Gastroesophageal sphincter (tissue), 4 donors: ENCODE measurements around the gene NDUFS8. TPM values are rescaled to one million over a fixed set of nuclear protein-coding genes. Genes with fewer than 3 reads are reported as not detected.

Experiments used
- ATAC-seq: fragments of 150-250 bp; one replicate; pipeline ENCODE4 v1.9.1; 2016; ENCODE audit warnings: mild to moderate bottlenecking, moderate library complexity
- H3K27ac ChIP-seq, 4 donors: fragments of 200-600 bp; sonication (generic) in 3 of 4; 1 replicate in 3 of 4; 2 replicates in 1 of 4; pipeline ENCODE4 v1.5.1; 2016 to 2019
- H3K27me3 ChIP-seq: fragments of 200-600 bp; sonication (generic); one replicate; pipeline ENCODE4 v1.5.1; 2019
- H3K36me3 ChIP-seq, 2 donors: fragments of 200-600 bp; sonication (generic); one replicate each; pipeline ENCODE4 v1.5.1; 2019; ENCODE audit warnings: control low read depth in 1 of 2
- H3K4me1 ChIP-seq, 3 donors: fragments of 200-600 bp; sonication (generic); 1 replicate in 2 of 3; 2 replicates in 1 of 3; pipeline ENCODE4 v1.5.1; 2016 to 2019; ENCODE audit warnings: control low read depth in 2 of 3
- H3K4me3 ChIP-seq, 2 donors: fragments of 200-600 bp; sonication (generic); one replicate each; pipeline ENCODE4 v1.5.1; 2019; ENCODE audit warnings: mild to moderate bottlenecking in 1 of 2, moderate library complexity in 1 of 2
- H3K9me3 ChIP-seq, 3 donors: fragments of 200-600 bp; sonication (generic); one replicate each; pipeline ENCODE4 v1.5.1; 2017 to 2019; ENCODE audit warnings: control low read depth in 2 of 3
- CTCF ChIP-seq, 4 experiments: fragments of 200-600 bp in 2 of 4; fragments of 450-650 bp in 2 of 4; sonication (generic) in 1 of 4; IDR thresholded peaks; one replicate each; pipeline ENCODE4 v1.5.1; 2017 to 2019; ENCODE audit warnings: antibody characterized with exemption in 4 of 4, mild to moderate bottlenecking in 2 of 4, moderate library complexity in 2 of 4
- EP300 ChIP-seq: sonication (generic); formaldehyde crosslinking; IDR thresholded peaks from one replicate; pipeline ENCODE4 v1.6.1; 2017; ENCODE audit warnings: antibody characterized with exemption, mild to moderate bottlenecking
- POLR2A ChIP-seq, 2 donors: fragments of 450-650 bp; IDR thresholded peaks; one replicate each; pipeline ENCODE4 v1.6.1; 2017; ENCODE audit warnings: antibody characterized with exemption in 2 of 2, mild to moderate bottlenecking in 2 of 2, moderate library complexity in 1 of 2
- POLR2AphosphoS5 ChIP-seq: sonication (generic); formaldehyde crosslinking; IDR thresholded peaks from one replicate; pipeline ENCODE4 v1.6.1; 2017; ENCODE audit warnings: antibody characterized with exemption
- WGBS, 2 donors: methylation state at CpG; one replicate each; pipeline ENCODE4 v1.1.5; 2018; ENCODE audit warnings: low coverage in 1 of 2; 5-methylcytosine and 5-hydroxymethylcytosine counted together
- total RNA-seq, 4 donors: library from RNA; depleted of rRNA; stranded (reverse); fragments of >200 nt; gene quantifications; one replicate each; pipeline ENCODE4 v1.1.0, GENCODE V29; 2016

Gene NDUFS8
- total RNA-seq, 4 donors from 2014 or later = 145 to 203 (median 159) TPM

GRCh38 chr11:68065841-68066240 is 35.4 kb downstream of the NDUFS8 start:
- Histone ChIP-seq H3K4me3 (no peak overlapping the region), H3K27me3 (no peaks in the 10 kb centered on the region), H3K9me3 (no peaks in the 10 kb centered on the region), H3K27ac (no peak overlapping the region), H3K36me3 (peaks cover 0 to 100% of the 10 kb centered on the region in 2 donors), H3K4me1 (no peaks in the 10 kb centered on the region)
- TF ChIP-seq POLR2A (IDR thresholded peaks at IDR 0.05) (no peak), EP300 (no peak), POLR2AphosphoS5 (no peak), CTCF (IDR thresholded peaks at IDR 0.05) (no peak)
- WGBS, 2 donors = 89 to 90% methylated on average over 5 of the region's 5 CpGs
- ATAC-seq = no peak

GRCh38 chr11:68066742-68067141 is 36.3 kb downstream of the NDUFS8 start:
- no peak for ATAC-seq
- TF ChIP-seq POLR2A (IDR thresholded peaks at IDR 0.05) = no peak
- TF ChIP-seq EP300 = no peak
- no peak for TF ChIP-seq CTCF (IDR thresholded peaks at IDR 0.05)
- no peak for TF ChIP-seq POLR2AphosphoS5
- Histone ChIP-seq H3K4me1 (no peaks in the 10 kb centered on the region), H3K36me3 (peaks cover 0 to 100% of the 10 kb centered on the region in 2 donors), H3K9me3 (no peaks in the 10 kb centered on the region), H3K27ac (no peak overlapping the region), H3K4me3 (no peak overlapping the region), H3K27me3 (no peaks in the 10 kb centered on the region)
- WGBS, 2 donors = 87% methylated on average over 2 of the region's 3 CpGs; no CpG with 5 or more reads in 1 of the 2 donors

GRCh38 chr11:68067991-68068390 is 37.5 kb downstream of the NDUFS8 start:
- no peak overlapping the region for H3K4me3 ChIP-seq
- H3K27me3 ChIP-seq = no peaks in the 10 kb centered on the region
- WGBS, 2 donors = 83 to 89% methylated on average over 4 to 5 of the region's 5 CpGs
- TF ChIP-seq CTCF (IDR thresholded peaks at IDR 0.05) = no peak
- no peak for ATAC-seq
- no peaks in the 10 kb centered on the region for H3K4me1 ChIP-seq
- peaks cover 0 to 100% of the 10 kb centered on the region in 2 donors for H3K36me3 ChIP-seq
- H3K27ac ChIP-seq = no peak overlapping the region
- H3K9me3 ChIP-seq = no peaks in the 10 kb centered on the region

GRCh38 chr11:68071281-68072048 is 41.0 kb downstream of the NDUFS8 start:
- peaks cover 0 to 89% of the 10 kb centered on the region in 2 donors for H3K36me3 ChIP-seq
- WGBS, 2 donors = no CpG with 5 or more reads among the region's 3 CpGs

GRCh38 chr11:68074584-68075352 is 44.3 kb downstream of the NDUFS8 start:
- no peak for TF ChIP-seq CTCF (IDR thresholded peaks at IDR 0.05)
- no peak for TF ChIP-seq POLR2AphosphoS5
- no peak for TF ChIP-seq POLR2A (IDR thresholded peaks at IDR 0.05)
- TF ChIP-seq EP300 = no peak
- Histone ChIP-seq H3K4me1 (no peaks in the 10 kb centered on the region), H3K4me3 (no peak overlapping the region), H3K27me3 (no peaks in the 10 kb centered on the region), H3K36me3 (peaks cover 0 to 88% of the 10 kb centered on the region in 2 donors), H3K9me3 (no peaks in the 10 kb centered on the region), H3K27ac (no peak overlapping the region)
- ATAC-seq = no peak
- 85 to 96% methylated on average over 6 to 8 of the region's 10 CpGs for WGBS, 2 donors

More at GRCh38 chr11:68071281-68072048, 41.0 kb downstream of the NDUFS8 start:
- Histone ChIP-seq H3K27ac (no peak overlapping the region), H3K4me3 (no peak overlapping the region), H3K27me3 (no peaks in the 10 kb centered on the region), H3K4me1 (no peaks in the 10 kb centered on the region), H3K9me3 (no peaks in the 10 kb centered on the region)
- ATAC-seq = no peak
- TF ChIP-seq POLR2AphosphoS5 (no peak), EP300 (no peak)
